Parathyroid adenoma (tissue), 2 donors: ENCODE measurements around the gene NOP16.

Experiments
- H2AFZ ChIP-seq: fragments of 300-600 bp; sonication (generic); one replicate; pipeline ENCODE4 v1.7.0; 2017; ENCODE audit warnings: antibody characterized with exemption, mild to moderate bottlenecking
- H3K27ac ChIP-seq: fragments of 300-600 bp; sonication (generic); one replicate; pipeline ENCODE4 v1.7.0; 2017
- H3K27me3 ChIP-seq: fragments of 300-600 bp; sonication (generic); one replicate; pipeline ENCODE4 v1.7.0; 2017; ENCODE audit warnings: low read length; ENCODE audit not compliant: control insufficient read depth, insufficient read depth
- H3K36me3 ChIP-seq: fragments of 300-600 bp; sonication (generic); one replicate; pipeline ENCODE4 v1.7.0; 2017; ENCODE audit warnings: low read length; ENCODE audit not compliant: control insufficient read depth, insufficient read depth
- H3K4me1 ChIP-seq: fragments of 300-600 bp; sonication (generic); one replicate; pipeline ENCODE4 v1.7.0; 2017; ENCODE audit warnings: control low read depth
- H3K4me2 ChIP-seq: fragments of 300-600 bp; sonication (generic); one replicate; pipeline ENCODE4 v1.7.0; 2017; ENCODE audit warnings: low read length
- H3K4me3 ChIP-seq: fragments of 300-600 bp; sonication (generic); one replicate; pipeline ENCODE4 v1.7.0; 2017; ENCODE audit warnings: low read depth, low read length
- H3K79me2 ChIP-seq: fragments of 300-600 bp; sonication (generic); one replicate; pipeline ENCODE4 v1.7.0; 2017; ENCODE audit warnings: control low read depth
- H3K9ac ChIP-seq: fragments of 300-600 bp; sonication (generic); one replicate; pipeline ENCODE4 v1.7.0; 2017; ENCODE audit warnings: mild to moderate bottlenecking
- H3K9me3 ChIP-seq: fragments of 300-600 bp; sonication (generic); one replicate; pipeline ENCODE4 v1.7.0; 2017; ENCODE audit warnings: low read length; ENCODE audit not compliant: control insufficient read depth
- CTCF ChIP-seq: fragments of 300-600 bp; sonication (generic); IDR thresholded peaks from one replicate; pipeline ENCODE4 v1.7.0; 2017; ENCODE audit warnings: antibody characterized with exemption, mild to moderate bottlenecking
- donor health status: primary hyperparathyroidism.

The NOP16 gene

GRCh38 chr5:176371621-176372539, 16.5 kb downstream of the NOP16 start:
- Histone ChIP-seq H3K36me3 (no peaks in the 10 kb centered on the region), H3K4me1 (no peaks in the 10 kb centered on the region), H3K27ac (no peak overlapping the region)

GRCh38 chr5:176369934-176370711, 18.3 kb downstream of the NOP16 start:
- no peaks in the 10 kb centered on the region for H3K79me2 ChIP-seq
- no peaks in the 10 kb centered on the region for H3K36me3 ChIP-seq
- no peak overlapping the region for H2AFZ ChIP-seq
- no peak overlapping the region for H3K4me2 ChIP-seq
- H3K9me3 ChIP-seq: no peaks in the 10 kb centered on the region
- TF ChIP-seq CTCF: no peak
- no peak overlapping the region for H3K4me3 ChIP-seq
- H3K4me1 ChIP-seq: no peaks in the 10 kb centered on the region
- no peaks in the 10 kb centered on the region for H3K27me3 ChIP-seq
- no peak overlapping the region for H3K27ac ChIP-seq
- H3K9ac ChIP-seq: no peak overlapping the region

More at GRCh38 chr5:176371621-176372539, 16.5 kb downstream of the NOP16 start:
- H3K9ac ChIP-seq: no peak overlapping the region
- H3K27me3 ChIP-seq: no peaks in the 10 kb centered on the region
- no peaks in the 10 kb centered on the region for H3K9me3 ChIP-seq
- H3K4me2 ChIP-seq: no peak overlapping the region
- H3K79me2 ChIP-seq: no peaks in the 10 kb centered on the region
- no peak for TF ChIP-seq CTCF
- no peak overlapping the region for H2AFZ ChIP-seq
- no peak overlapping the region for H3K4me3 ChIP-seq

DNA sequence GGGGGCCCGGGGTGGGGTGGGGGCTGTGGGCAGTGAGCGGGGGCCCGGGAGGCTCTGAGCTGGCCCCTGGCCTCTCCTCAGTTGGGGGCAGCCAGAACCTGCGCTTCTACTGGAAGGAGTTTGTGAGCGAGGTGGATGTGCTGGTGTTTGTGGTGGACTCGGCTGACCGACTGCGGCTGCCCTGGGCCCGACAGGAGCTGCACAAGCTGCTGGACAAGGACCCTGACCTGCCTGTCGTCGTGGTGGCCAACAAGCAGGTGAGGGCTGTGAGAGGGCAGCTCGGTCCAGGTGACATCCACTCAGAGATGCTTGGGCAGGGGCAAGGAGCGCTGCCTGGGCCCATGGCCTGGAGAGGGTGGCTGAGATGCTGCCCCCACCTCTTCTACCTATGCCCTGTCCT, 19.7 kb downstream of the NOP16 start:
- H3K27me3 ChIP-seq: no peaks in the 10 kb centered on the region
- H2AFZ ChIP-seq: no peak overlapping the region
- H3K4me2 ChIP-seq: no peak overlapping the region
- H3K4me3 ChIP-seq: no peak overlapping the region
- H3K9ac ChIP-seq: no peak overlapping the region
- no peaks in the 10 kb centered on the region for H3K4me1 ChIP-seq
- H3K36me3 ChIP-seq: no peaks in the 10 kb centered on the region
- H3K27ac ChIP-seq: no peak overlapping the region
- no peaks in the 10 kb centered on the region for H3K9me3 ChIP-seq
- no peak for TF ChIP-seq CTCF
- no peaks in the 10 kb centered on the region for H3K79me2 ChIP-seq

- H3K4me3 ChIP-seq: no peak overlapping the region
- H3K79me2 ChIP-seq: peaks cover 5% of the 10 kb centered on the region
- H2AFZ ChIP-seq: peak overlapping the region; percentile 98
- H3K9me3 ChIP-seq: no peaks in the 10 kb centered on the region
- TF ChIP-seq CTCF: no peak
- no peaks in the 10 kb centered on the region for H3K27me3 ChIP-seq
- H3K4me1 ChIP-seq: no peaks in the 10 kb centered on the region
- no peak overlapping the region for H3K9ac ChIP-seq
- H3K27ac ChIP-seq: no peak overlapping the region
- no peaks in the 10 kb centered on the region for H3K36me3 ChIP-seq
- no peak overlapping the region for H3K4me2 ChIP-seq
Observed at GRCh38 chr5:176366232-176366894, 22.0 kb downstream of the NOP16 start.
